Measurements from ENCODE around the gene FAM110C.

The FAM110C gene

GRCh38 chr2:46471-47345, at the start of gene FAM110C:
Gene FAM110C, minus strand, starts transcription at chr2:46505. Its CDS starts 120 bp downstream, at chr2:46385.
- no peak within 1 kb of the TSS for H3K9ac ChIP-seq (ENCODE audit: insufficient read length)
- TF ChIP-seq POLR2AphosphoS5 (IDR thresholded peaks at IDR 0.05; ENCODE audit: borderline replicate concordance, low read depth, low read length) (no peak), FOXP2 (optimal IDR thresholded peaks at IDR 0.05; ENCODE audit: control extremely low read depth, extremely low read length, insufficient read depth) (no peak), EZH2 (IDR thresholded peaks at IDR 0.05) (peak; percentile 70)
- no peaks in the 10 kb centered on the region for H3K9me3 ChIP-seq (ENCODE audit: low read depth, low read length)
- no peak for DNase-seq (ENCODE audit: low read depth, low spot score)
- no peaks in the 10 kb centered on the region for H3K36me3 ChIP-seq (ENCODE audit: insufficient read depth, low read length)
- H3K27ac ChIP-seq: no peak within 1 kb of the TSS
- H3K4me3 ChIP-seq: no peak within 1 kb of the TSS

GRCh38 chr2:92326-92725, 46.0 kb upstream of the FAM110C start:
- no peak for TF ChIP-seq FOXP2 (optimal IDR thresholded peaks at IDR 0.05; ENCODE audit: control extremely low read depth, extremely low read length, insufficient read depth)
- TF ChIP-seq POLR2AphosphoS5 (IDR thresholded peaks at IDR 0.05; ENCODE audit: borderline replicate concordance, low read depth, low read length): no peak
- TF ChIP-seq EZH2 (IDR thresholded peaks at IDR 0.05): no peak
- no peak overlapping the region for H3K4me3 ChIP-seq
- no peak overlapping the region for H3K9ac ChIP-seq (ENCODE audit: insufficient read length)
- no peak for DNase-seq (ENCODE audit: low read depth, low spot score)
- no peaks in the 10 kb centered on the region for H3K9me3 ChIP-seq (ENCODE audit: low read depth, low read length)
- no peaks in the 10 kb centered on the region for H3K36me3 ChIP-seq (ENCODE audit: insufficient read depth, low read length)
- H3K27ac ChIP-seq: no peak overlapping the region

- TF ChIP-seq POLR2AphosphoS5 (IDR thresholded peaks at IDR 0.05; ENCODE audit: borderline replicate concordance, low read depth, low read length): no peak
- no peaks in the 10 kb centered on the region for H3K9me3 ChIP-seq (ENCODE audit: low read depth, low read length)
- no peak overlapping the region for H3K4me3 ChIP-seq
- no peaks in the 10 kb centered on the region for H3K36me3 ChIP-seq (ENCODE audit: insufficient read depth, low read length)
- DNase-seq (ENCODE audit: low read depth, low spot score): no peak
- no peak overlapping the region for H3K9ac ChIP-seq (ENCODE audit: insufficient read length)
- no peak overlapping the region for H3K27ac ChIP-seq
Measured at GRCh38 chr2:90645-91312, 44.5 kb upstream of the FAM110C start.

- TF ChIP-seq POLR2AphosphoS5 (IDR thresholded peaks at IDR 0.05; ENCODE audit: borderline replicate concordance, low read depth, low read length): no peak
- TF ChIP-seq FOXP2 (optimal IDR thresholded peaks at IDR 0.05; ENCODE audit: control extremely low read depth, extremely low read length, insufficient read depth): no peak
- no peak for TF ChIP-seq EZH2 (IDR thresholded peaks at IDR 0.05)
- Histone ChIP-seq H3K4me3 (no peak overlapping the region), H3K9me3 (ENCODE audit: low read depth, low read length) (no peaks in the 10 kb centered on the region), H3K27ac (no peak overlapping the region), H3K36me3 (ENCODE audit: insufficient read depth, low read length) (no peaks in the 10 kb centered on the region), H3K9ac (ENCODE audit: insufficient read length) (no peak overlapping the region)
- no peak for DNase-seq (ENCODE audit: low read depth, low spot score)
Measured at GRCh38 chr2:85761-86160, 39.5 kb upstream of the FAM110C start.

- no peak for DNase-seq (ENCODE audit: low read depth, low spot score)
- no peaks in the 10 kb centered on the region for H3K9me3 ChIP-seq (ENCODE audit: low read depth, low read length)
- no peak overlapping the region for H3K4me3 ChIP-seq
- H3K27ac ChIP-seq: no peak overlapping the region
- no peaks in the 10 kb centered on the region for H3K36me3 ChIP-seq (ENCODE audit: insufficient read depth, low read length)
- TF ChIP-seq EZH2 (IDR thresholded peaks at IDR 0.05) (no peak), POLR2AphosphoS5 (IDR thresholded peaks at IDR 0.05; ENCODE audit: borderline replicate concordance, low read depth, low read length) (no peak), FOXP2 (optimal IDR thresholded peaks at IDR 0.05; ENCODE audit: control extremely low read depth, extremely low read length, insufficient read depth) (no peak)
- no peak overlapping the region for H3K9ac ChIP-seq (ENCODE audit: insufficient read length)
Measured at GRCh38 chr2:84121-84520, 37.8 kb upstream of the FAM110C start.

- TF ChIP-seq POLR2AphosphoS5 (IDR thresholded peaks at IDR 0.05; ENCODE audit: borderline replicate concordance, low read depth, low read length) (no peak), FOXP2 (optimal IDR thresholded peaks at IDR 0.05; ENCODE audit: control extremely low read depth, extremely low read length, insufficient read depth) (no peak), EZH2 (IDR thresholded peaks at IDR 0.05) (no peak)
- no peak for DNase-seq (ENCODE audit: low read depth, low spot score)
- H3K36me3 ChIP-seq (ENCODE audit: insufficient read depth, low read length): no peaks in the 10 kb centered on the region
- H3K9ac ChIP-seq (ENCODE audit: insufficient read length): no peak overlapping the region
- no peak overlapping the region for H3K27ac ChIP-seq
- H3K9me3 ChIP-seq (ENCODE audit: low read depth, low read length): no peaks in the 10 kb centered on the region
- no peak overlapping the region for H3K4me3 ChIP-seq
Measured at GRCh38 chr2:80971-81736, 34.8 kb upstream of the FAM110C start.

- Histone ChIP-seq H3K9ac (ENCODE audit: insufficient read length) (no peak overlapping the region), H3K9me3 (ENCODE audit: low read depth, low read length) (no peaks in the 10 kb centered on the region), H3K4me3 (no peak overlapping the region), H3K36me3 (ENCODE audit: insufficient read depth, low read length) (no peaks in the 10 kb centered on the region), H3K27ac (no peak overlapping the region)
- no peak for TF ChIP-seq POLR2AphosphoS5 (IDR thresholded peaks at IDR 0.05; ENCODE audit: borderline replicate concordance, low read depth, low read length)
- no peak for TF ChIP-seq EZH2 (IDR thresholded peaks at IDR 0.05)
- no peak for TF ChIP-seq FOXP2 (optimal IDR thresholded peaks at IDR 0.05; ENCODE audit: control extremely low read depth, extremely low read length, insufficient read depth)
- no peak for DNase-seq (ENCODE audit: low read depth, low spot score)
Measured at GRCh38 chr2:80378-80777, 34.1 kb upstream of the FAM110C start.

All from SK-N-MC (cell line).